Neural progenitor cell (in vitro differentiated cells): ENCODE measurements around the gene HNRNPA2B1. TPM values are rescaled to one million over a fixed set of nuclear protein-coding genes. Genes with fewer than 3 reads are reported as not detected.

Source experiments
- DNase-seq: peaks from one replicate; pipeline ENCODE4 v3.0.0-alpha.2; 2016; ENCODE audit warnings: low spot score
- H2AFZ ChIP-seq: fragments of 200-600 bp; sonication (generic); replicated peaks from 2 replicates; pipeline ENCODE4 v1.6.1; 2016; ENCODE audit warnings: antibody characterized with exemption
- H3F3A ChIP-seq: fragments of 200-600 bp; sonication (generic); 2 replicates; pipeline ENCODE4 v1.6.1; 2016; ENCODE audit warnings: antibody characterized with exemption, low read depth
- H3K27ac ChIP-seq: fragments of 200-600 bp; sonication (generic); 2 replicates; pipeline ENCODE4 v1.5.1; 2016; ENCODE audit warnings: mild to moderate bottlenecking
- H3K27me3 ChIP-seq: fragments of 200-600 bp; sonication (generic); 2 replicates; pipeline ENCODE4 v1.6.1; 2016; ENCODE audit warnings: mild to moderate bottlenecking, moderate library complexity
- H3K36me3 ChIP-seq: fragments of 200-600 bp; sonication (generic); 2 replicates; pipeline ENCODE4 v1.5.1; 2016
- H3K4me1 ChIP-seq: fragments of 200-600 bp; sonication (generic); 2 replicates; pipeline ENCODE4 v1.6.1; 2016; ENCODE audit warnings: mixed run types
- H3K4me2 ChIP-seq: fragments of 200-600 bp; sonication (generic); 2 replicates; pipeline ENCODE4 v1.6.1; 2016
- H3K4me3 ChIP-seq: fragments of 200-600 bp; sonication (generic); 2 replicates; pipeline ENCODE4 v1.5.1; 2016
- H3K79me2 ChIP-seq: fragments of 200-600 bp; sonication (generic); 2 replicates; pipeline ENCODE4 v1.6.1; 2016; ENCODE audit warnings: low read depth
- H3K9ac ChIP-seq: fragments of 200-600 bp; sonication (generic); 2 replicates; pipeline ENCODE4 v1.6.1; 2016
- H3K9me3 ChIP-seq: fragments of 200-600 bp; sonication (generic); 2 replicates; pipeline ENCODE4 v1.5.1; 2016; ENCODE audit warnings: low read depth
- H4K20me1 ChIP-seq: fragments of 200-600 bp; sonication (generic); 2 replicates; pipeline ENCODE4 v1.6.1; 2016; ENCODE audit warnings: low read depth
- H3K27ac Mint-ChIP-seq: 3 replicates; pipeline ENCODE4 v1.8.0; 2021; ENCODE audit warnings: mixed read lengths
- H3K27me3 Mint-ChIP-seq: 2 replicates; pipeline ENCODE4 v1.8.0; 2022; ENCODE audit warnings: low read depth, mild to moderate bottlenecking, inconsistent platforms, moderate library complexity, mixed read lengths; ENCODE audit not compliant: insufficient read depth
- H3K36me3 Mint-ChIP-seq: 3 replicates; pipeline ENCODE4 v1.8.0; 2021; ENCODE audit warnings: mixed read lengths
- H3K4me1 Mint-ChIP-seq: 3 replicates; pipeline ENCODE4 v1.8.0; 2021; ENCODE audit warnings: mixed read lengths
- H3K4me3 Mint-ChIP-seq: 3 replicates; pipeline ENCODE4 v1.8.0; 2021; ENCODE audit warnings: mild to moderate bottlenecking, moderate library complexity, mixed read lengths
- H3K9me3 Mint-ChIP-seq: 3 replicates; pipeline ENCODE4 v1.8.0; 2020; ENCODE audit warnings: mixed read lengths
- CTCF ChIP-seq: fragments of 200-600 bp; sonication (generic); IDR thresholded peaks from 2 replicates; pipeline ENCODE4 v1.5.1; 2017; ENCODE audit warnings: antibody characterized with exemption, mild to moderate bottlenecking
- EZH2 ChIP-seq: fragments of 200-600 bp; sonication (generic); IDR thresholded peaks from 2 replicates; pipeline ENCODE4 v1.6.1; 2017; ENCODE audit warnings: antibody characterized with exemption, mild to moderate bottlenecking, moderate library complexity
- EZH2phosphoT487 ChIP-seq: fragments of 200-600 bp; sonication (generic); IDR thresholded peaks from 2 replicates; pipeline ENCODE4 v1.6.1; 2017; ENCODE audit warnings: antibody characterized with exemption
- total RNA-seq: library from RNA; depleted of rRNA; stranded (reverse); fragments of >200 nt; gene quantifications from 2 replicates; pipeline ENCODE4 v1.2.3, GENCODE V29; 2015; ENCODE audit warnings: low replicate concordance

Gene HNRNPA2B1
- total RNA-seq, 1 donor from 2014 or later, result 601 TPM

- peaks cover 31% of the 10 kb centered on the region for H3K36me3 Mint-ChIP-seq
- no peaks in the 10 kb centered on the region for H3K4me1 ChIP-seq
Observed at GRCh38 chr7:26213807-26214515, 13.4 kb upstream of the HNRNPA2B1 start.

GRCh38 chr7:26212921-26213718 is 12.6 kb upstream of the HNRNPA2B1 start:
- no peaks in the 10 kb centered on the region for H3K9me3 ChIP-seq
- H3K27me3 ChIP-seq, result no peaks in the 10 kb centered on the region
- no peak overlapping the region for H3K4me3 ChIP-seq
- Mint-ChIP-seq H3K36me3 (peaks cover 32% of the 10 kb centered on the region), H3K9me3 (no peaks in the 10 kb centered on the region), H3K27me3 (no peaks in the 10 kb centered on the region), H3K27ac (no peak overlapping the region), H3K4me3 (no peak overlapping the region), H3K4me1 (peaks cover 6% of the 10 kb centered on the region)
- peaks cover 44% of the 10 kb centered on the region for H3K79me2 ChIP-seq
- no peaks in the 10 kb centered on the region for H3K4me1 ChIP-seq
- no peak overlapping the region for H3K4me2 ChIP-seq
- H2AFZ ChIP-seq, result no peak overlapping the region
- peaks cover 34% of the 10 kb centered on the region for H3K36me3 ChIP-seq
- no peak overlapping the region for H3K27ac ChIP-seq
- no peak overlapping the region for H3K9ac ChIP-seq
- TF ChIP-seq EZH2phosphoT487 (no peak), EZH2 (no peak), CTCF (no peak)
- peaks cover 34% of the 10 kb centered on the region for H4K20me1 ChIP-seq
- peaks cover 44% of the 10 kb centered on the region for H3F3A ChIP-seq
- DNase-seq, result no peak

More at GRCh38 chr7:26213807-26214515, 13.4 kb upstream of the HNRNPA2B1 start:
- no peak for DNase-seq
- H3K27ac Mint-ChIP-seq, result no peak overlapping the region
- Histone ChIP-seq H3F3A (peaks cover 44% of the 10 kb centered on the region), H3K36me3 (peaks cover 30% of the 10 kb centered on the region), H3K9ac (no peak overlapping the region), H2AFZ (no peak overlapping the region), H3K27ac (peak overlapping the region; percentile 66), H4K20me1 (peaks cover 28% of the 10 kb centered on the region), H3K9me3 (no peaks in the 10 kb centered on the region), H3K4me3 (no peak overlapping the region), H3K27me3 (no peaks in the 10 kb centered on the region), H3K79me2 (peaks cover 36% of the 10 kb centered on the region), H3K4me2 (no peak overlapping the region)
- no peaks in the 10 kb centered on the region for H3K27me3 Mint-ChIP-seq
- H3K9me3 Mint-ChIP-seq, result no peaks in the 10 kb centered on the region
- TF ChIP-seq EZH2 (no peak), EZH2phosphoT487 (no peak), CTCF (no peak)
- H3K4me1 Mint-ChIP-seq, result peaks cover 6% of the 10 kb centered on the region
- no peak overlapping the region for H3K4me3 Mint-ChIP-seq

- H3K4me3 Mint-ChIP-seq, result no peak overlapping the region
- Histone ChIP-seq H3K36me3 (peaks cover 53% of the 10 kb centered on the region), H3K4me2 (no peak overlapping the region), H3K9ac (no peak overlapping the region), H3K9me3 (no peaks in the 10 kb centered on the region), H3K27me3 (no peaks in the 10 kb centered on the region), H3K79me2 (peaks cover 95% of the 10 kb centered on the region), H4K20me1 (peaks cover 84% of the 10 kb centered on the region), H3K4me3 (no peak overlapping the region), H3K27ac (no peak overlapping the region), H3K4me1 (peaks cover 31% of the 10 kb centered on the region), H2AFZ (no peak overlapping the region), H3F3A (peaks cover 26% of the 10 kb centered on the region)
- peaks cover 30% of the 10 kb centered on the region for H3K4me1 Mint-ChIP-seq
- no peaks in the 10 kb centered on the region for H3K27me3 Mint-ChIP-seq
- TF ChIP-seq CTCF, result no peak
- TF ChIP-seq EZH2phosphoT487, result no peak
- no peak for TF ChIP-seq EZH2
- H3K27ac Mint-ChIP-seq, result no peak overlapping the region
- DNase-seq, result no peak
- H3K36me3 Mint-ChIP-seq, result peaks cover 50% of the 10 kb centered on the region
- H3K9me3 Mint-ChIP-seq, result no peaks in the 10 kb centered on the region
Observed at GRCh38 chr7:26208040-26208439, 7.5 kb upstream of the HNRNPA2B1 start.
